Fibroblast of lung (primary cell): ENCODE data around the gene AGO3.

Experiments
- EZH2 ChIP-seq: IDR thresholded peaks from 2 replicates; pipeline ENCODE4 v1.5.1; 2012; ENCODE audit warnings: low read length, control low read depth, mild to moderate bottlenecking; ENCODE audit errors: missing control alignments
- TF ChIP-seq, protein P1 (sequence below), 2 donors: IDR thresholded peaks in 1 of 2; conservative IDR thresholded peaks in 1 of 2; 1 replicate in 1 of 2; 2 replicates in 1 of 2; pipeline ENCODE4 v1.5.1; 2011 to 2012; ENCODE audit warnings: low read length in 2 of 2, control low read depth in 1 of 2, inconsistent platforms in 1 of 2, low read depth in 1 of 2, mild to moderate bottlenecking in 1 of 2

DNA sequence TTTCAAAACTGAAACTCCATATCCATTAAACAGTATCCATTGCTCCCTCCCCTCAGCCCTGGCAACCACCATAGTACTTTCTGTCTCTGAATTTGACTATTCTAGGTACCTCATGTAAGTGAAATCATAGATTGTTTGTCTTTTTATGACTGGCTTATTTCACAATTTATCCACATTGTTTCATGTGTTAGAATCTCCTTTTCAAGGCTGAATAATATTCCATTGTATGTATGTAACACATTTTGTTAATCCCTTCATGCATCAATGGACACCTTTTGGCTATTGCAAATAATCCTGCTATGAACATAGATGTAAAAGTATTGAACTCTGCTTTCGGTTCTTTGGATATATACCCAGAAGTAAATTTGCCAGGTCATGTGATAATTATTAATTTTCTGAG is 37.5 kb downstream of the AGO3 start:
- TF ChIP-seq, protein P1, sequence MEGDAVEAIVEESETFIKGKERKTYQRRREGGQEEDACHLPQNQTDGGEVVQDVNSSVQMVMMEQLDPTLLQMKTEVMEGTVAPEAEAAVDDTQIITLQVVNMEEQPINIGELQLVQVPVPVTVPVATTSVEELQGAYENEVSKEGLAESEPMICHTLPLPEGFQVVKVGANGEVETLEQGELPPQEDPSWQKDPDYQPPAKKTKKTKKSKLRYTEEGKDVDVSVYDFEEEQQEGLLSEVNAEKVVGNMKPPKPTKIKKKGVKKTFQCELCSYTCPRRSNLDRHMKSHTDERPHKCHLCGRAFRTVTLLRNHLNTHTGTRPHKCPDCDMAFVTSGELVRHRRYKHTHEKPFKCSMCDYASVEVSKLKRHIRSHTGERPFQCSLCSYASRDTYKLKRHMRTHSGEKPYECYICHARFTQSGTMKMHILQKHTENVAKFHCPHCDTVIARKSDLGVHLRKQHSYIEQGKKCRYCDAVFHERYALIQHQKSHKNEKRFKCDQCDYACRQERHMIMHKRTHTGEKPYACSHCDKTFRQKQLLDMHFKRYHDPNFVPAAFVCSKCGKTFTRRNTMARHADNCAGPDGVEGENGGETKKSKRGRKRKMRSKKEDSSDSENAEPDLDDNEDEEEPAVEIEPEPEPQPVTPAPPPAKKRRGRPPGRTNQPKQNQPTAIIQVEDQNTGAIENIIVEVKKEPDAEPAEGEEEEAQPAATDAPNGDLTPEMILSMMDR (conservative IDR thresholded peaks at IDR 0.05 in 1 of 2, IDR thresholded peaks at IDR 0.05 in 1 of 2; ENCODE audit: low read depth in 1 of 2, low read length in 2 of 2) = no peak
- no peak for TF ChIP-seq EZH2
